Stomach (tissue), 9 donors: Measurements from ENCODE around the gene RIC8A. TPM values are rescaled to one million over a fixed set of nuclear protein-coding genes. Genes with fewer than 3 reads are reported as not detected.
A peak's percentile ranks its signal among the peaks of the same experiment; 100 is the strongest.

ENCODE experiments used
- DNase-seq, 2 donors: peaks; one replicate each; pipeline versions ENCODE4 v3.0.0 to v3.0.0-alpha.2; 2013 to 2019
- H3K27ac ChIP-seq, 5 donors: fragments of 200-600 bp in 4 of 5; sonication (generic) in 4 of 5; one replicate each; pipeline ENCODE4 v1.5.1; 2013 to 2019; ENCODE audit warnings: mild to moderate bottlenecking in 1 of 5, moderate library complexity in 1 of 5
- H3K27me3 ChIP-seq, 3 donors: fragments of 200-600 bp; sonication (generic); one replicate each; pipeline ENCODE4 v1.5.1; 2017 to 2019; ENCODE audit warnings: mixed run types in 1 of 3
- H3K36me3 ChIP-seq, 4 donors: fragments of 200-600 bp; sonication (generic); 1 replicate in 3 of 4; 2 replicates in 1 of 4; pipeline ENCODE4 v1.5.1; 2016 to 2019
- H3K4me1 ChIP-seq, 4 donors: fragments of 200-600 bp; sonication (generic); one replicate each; pipeline ENCODE4 v1.5.1; 2016 to 2019
- H3K4me3 ChIP-seq, 4 donors: fragments of 200-600 bp; sonication (generic) in 3 of 4; one replicate each; pipeline ENCODE4 v1.5.1; 2016 to 2019; ENCODE audit warnings: mild to moderate bottlenecking in 1 of 4
- H3K9me3 ChIP-seq, 4 donors: fragments of 200-600 bp; sonication (generic); one replicate each; pipeline ENCODE4 v1.5.1; 2016 to 2019
- CTCF ChIP-seq, 7 experiments: fragments of 450-650 bp in 4 of 7; fragments of 200-600 bp in 3 of 7; sonication (generic) in 3 of 7; IDR thresholded peaks; one replicate each; pipeline ENCODE4 v1.5.1; 2016 to 2019; ENCODE audit warnings: antibody characterized with exemption in 7 of 7, control low read depth in 2 of 7, mild to moderate bottlenecking in 1 of 7
- EP300 ChIP-seq: sonication (generic); formaldehyde crosslinking; IDR thresholded peaks from one replicate; pipeline ENCODE4 v1.6.1; 2017; ENCODE audit warnings: antibody characterized with exemption
- POLR2A ChIP-seq, 4 donors: fragments of 450-650 bp; IDR thresholded peaks; one replicate each; pipeline ENCODE4 v1.6.1; 2016; ENCODE audit warnings: antibody characterized with exemption in 4 of 4, control low read depth in 2 of 4, mild to moderate bottlenecking in 1 of 4, moderate library complexity in 1 of 4
- POLR2AphosphoS5 ChIP-seq, 3 donors: sonication (generic); formaldehyde crosslinking; IDR thresholded peaks; one replicate each; pipeline ENCODE4 v1.6.1; 2016; ENCODE audit warnings: antibody characterized with exemption in 3 of 3
- WGBS, 5 donors: extraction: QIAGEN DNeasy Blood & Tissue Kit in 3 of 5; methylation state at CpG; one replicate each; pipeline versions ENCODE4 v1.1.5 to v1.1.7; 2013 to 2018; 5-methylcytosine and 5-hydroxymethylcytosine counted together
- intact Hi-C: fragments of 100-400 bp; cut with DNase I; formaldehyde crosslinking; loops from one replicate; pipeline ENCODE4 v1.15.1; 2023; ENCODE audit warnings: low total_unique reads
- polyA plus RNA-seq, 3 donors: library from polyadenylated mRNA; stranded (reverse); fragments of 200-250 nt; gene quantifications; one replicate each; pipeline ENCODE4 v1.2.3, GENCODE V29; 2013
- total RNA-seq, 5 donors: library from RNA; depleted of rRNA; stranded (reverse); fragments of >200 nt; gene quantifications; one replicate each; pipeline versions ENCODE4 v1.1.0 to v1.2.3, GENCODE V29; 2014 to 2016
- donor health status: healthy with polysubstance abuse.
- donor health status: Bipolar disorder and iron deficiency.
- donor health status: healthy.

The RIC8A gene
- total and polyA plus RNA-seq, 8 donors = 39.2 to 262 (median 63.9) TPM

GRCh38 chr11:198236-198806 lies 9.2 kb upstream of the RIC8A start:
- peak in 1 of 2 donors; percentile 21 for DNase-seq
- TF ChIP-seq POLR2AphosphoS5 (IDR thresholded peaks at IDR 0.05) (no peak), POLR2A (IDR thresholded peaks at IDR 0.05) (no peak)
- WGBS, 5 donors = 80 to 89% (median 84%) methylated on average over 13 to 21 of the region's 21 CpGs
- H3K4me3 ChIP-seq = no peak overlapping the region
- H3K4me1 ChIP-seq = peaks cover 0 to 22% (median 6%) of the 10 kb centered on the region in 4 donors
- H3K27ac ChIP-seq = no peak overlapping the region
- H3K27me3 ChIP-seq = no peaks in the 10 kb centered on the region
- peaks cover 5 to 36% (median 30%) of the 10 kb centered on the region in 4 donors for H3K36me3 ChIP-seq
- intact Hi-C loops = no loop called here
- H3K9me3 ChIP-seq = no peaks in the 10 kb centered on the region

GRCh38 chr11:199004-199581 lies 8.4 kb upstream of the RIC8A start:
- DNase-seq = peak in 1 of 2 donors; percentile 17

GRCh38 chr11:199782-200181 lies 7.7 kb upstream of the RIC8A start:
- intact Hi-C loops = no loop called here
- WGBS, 5 donors = 55 to 61% (median 58%) methylated on average over 8 of the region's 8 CpGs
- H3K36me3 ChIP-seq = peaks cover 12 to 50% (median 45%) of the 10 kb centered on the region in 4 donors
- peaks cover 0 to 36% (median 20%) of the 10 kb centered on the region in 4 donors for H3K4me1 ChIP-seq
- no peaks in the 10 kb centered on the region for H3K9me3 ChIP-seq
- no peak for TF ChIP-seq CTCF (IDR thresholded peaks at IDR 0.05)
- no peak for TF ChIP-seq POLR2AphosphoS5 (IDR thresholded peaks at IDR 0.05)
- no peak for TF ChIP-seq POLR2A (IDR thresholded peaks at IDR 0.05)
- TF ChIP-seq EP300 = no peak
- H3K4me3 ChIP-seq = no peak overlapping the region
- H3K27me3 ChIP-seq = no peaks in the 10 kb centered on the region
- peak in 1 of 2 donors; percentile 23 for DNase-seq
- no peak overlapping the region for H3K27ac ChIP-seq

More at GRCh38 chr11:199004-199581, 8.4 kb upstream of the RIC8A start:
- intact Hi-C loops = no loop called here
- no peak overlapping the region for H3K4me3 ChIP-seq
- H3K27ac ChIP-seq = no peak overlapping the region
- no peaks in the 10 kb centered on the region for H3K27me3 ChIP-seq
- peaks cover 0 to 29% (median 14%) of the 10 kb centered on the region in 4 donors for H3K4me1 ChIP-seq
- WGBS, 5 donors = 79 to 87% (median 85%) methylated on average over 9 to 13 of the region's 13 CpGs
- H3K36me3 ChIP-seq = peaks cover 11 to 43% (median 38%) of the 10 kb centered on the region in 4 donors
- TF ChIP-seq EP300 (no peak), POLR2A (IDR thresholded peaks at IDR 0.05) (no peak), CTCF (IDR thresholded peaks at IDR 0.05) (no peak), POLR2AphosphoS5 (IDR thresholded peaks at IDR 0.05) (no peak)
- no peaks in the 10 kb centered on the region for H3K9me3 ChIP-seq

- intact Hi-C loops = no loop called here
- TF ChIP-seq EP300 (no peak), POLR2A (IDR thresholded peaks at IDR 0.05) (no peak), CTCF (IDR thresholded peaks at IDR 0.05) (no peak), POLR2AphosphoS5 (IDR thresholded peaks at IDR 0.05) (no peak)
- H3K36me3 ChIP-seq = peaks cover 12 to 56% (median 51%) of the 10 kb centered on the region in 4 donors
- H3K27ac ChIP-seq = no peak overlapping the region
- H3K4me1 ChIP-seq = peaks cover 2 to 42% (median 27%) of the 10 kb centered on the region in 4 donors
- H3K27me3 ChIP-seq = no peaks in the 10 kb centered on the region
- no peak overlapping the region for H3K4me3 ChIP-seq
- 90 to 93% (median 92%) methylated on average over 13 of the region's 13 CpGs for whole genome bisulfite sequencing, 5 donors
- no peaks in the 10 kb centered on the region for H3K9me3 ChIP-seq
- peak in 1 of 2 donors; percentile 22 for DNase-seq
Observed at GRCh38 chr11:200224-201003, 7.1 kb upstream of the RIC8A start.
